GM12878 (cell line): ENCODE measurements around the gene CNIH1. TPM values are rescaled to one million over a fixed set of nuclear protein-coding genes. Genes with fewer than 3 reads are reported as not detected.

Experiments
- ATAC-seq: fragments of 200-7000 bp; cut with Tn5 transposase; 3 replicates; pipeline ENCODE4 v1.9.1; 2020; ENCODE audit warnings: mild to moderate bottlenecking, moderate library complexity
- BruUV-seq: library from RNA; stranded (reverse); fragments of 400-500 nt; replicated peaks from 2 replicates; lab custom pipeline; 2021; lab: Mats Ljungman, UMichigan
- CTCF ChIA-PET: fragments of 300-600 bp; sonication (Branson Sonifier 250); formaldehyde crosslinking; extraction: SDS; loops from one replicate; lab custom pipeline; 2021; ENCODE audit warnings: inconsistent platforms; lab: Yijun Ruan, JAX
- POLR2A ChIA-PET: fragments of 350-600 bp; formaldehyde crosslinking; extraction: SDS; loops from one replicate; lab custom pipeline; 2021; ENCODE audit warnings: inconsistent platforms; lab: Charles Lee
- RAD21 ChIA-PET: fragments of 300-600 bp; sonication (Branson Sonifier 250); formaldehyde crosslinking; loops from one replicate; lab custom pipeline; 2023; ENCODE audit warnings: antibody characterized with exemption; ENCODE audit not compliant: unreplicated experiment; lab: Charles Lee
- SMC1A ChIA-PET: fragments of 300-600 bp; sonication (Branson Sonifier 250); formaldehyde crosslinking; loops from one replicate; lab custom pipeline; 2023; ENCODE audit not compliant: unreplicated experiment, uncharacterized antibody; lab: Charles Lee
- DNase-seq: peaks from one replicate; pipeline ENCODE4 v3.0.0-alpha.2; 2011; ENCODE audit warnings: low read depth, low spot score
- FAIRE-seq: peaks from 3 replicates; lab custom pipeline; 2011; peaks lifted over from hg19 to GRCh38; lab: Jason Lieb, UNC
- H2AFZ ChIP-seq: 2 replicates; pipeline ENCODE4 v1.6.0; 2011; ENCODE audit warnings: low read depth, low read length, control low read depth; ENCODE audit not compliant: control insufficient read depth
- H3K27ac ChIP-seq: 2 replicates; pipeline ENCODE4 v1.5.1; 2011; ENCODE audit warnings: control low read depth; ENCODE audit not compliant: control insufficient read depth, insufficient read depth
- H3K27me3 ChIP-seq, 2 experiments: replicated peaks in 1 of 2; 2 replicates each; pipeline versions ENCODE4 v1.6.0 to v1.6.1; 2011; ENCODE audit warnings: low read length in 1 of 2; ENCODE audit not compliant: control insufficient read depth in 2 of 2, insufficient read depth in 2 of 2
- H3K36me3 ChIP-seq, 2 experiments: 2 replicates each; pipeline ENCODE4 v1.5.1; 2011; ENCODE audit warnings: low read length in 1 of 2; ENCODE audit not compliant: control insufficient read depth in 2 of 2, insufficient read depth in 2 of 2
- H3K4me1 ChIP-seq: 2 replicates; pipeline ENCODE4 v1.6.1; 2011; ENCODE audit warnings: mild to moderate bottlenecking, low read length, moderate library complexity, mixed read lengths; ENCODE audit not compliant: control insufficient read depth, insufficient read depth
- H3K4me2 ChIP-seq: 2 replicates; pipeline ENCODE4 v1.6.0; 2011; ENCODE audit warnings: control low read depth; ENCODE audit not compliant: control insufficient read depth, insufficient read depth
- H3K4me3 ChIP-seq: fragments of 200-600 bp; sonication (generic); 2 replicates; pipeline ENCODE4 v1.5.1; 2016
- H3K79me2 ChIP-seq: 2 replicates; pipeline ENCODE4 v1.6.0; 2011; ENCODE audit warnings: low read length; ENCODE audit not compliant: control insufficient read depth, insufficient read depth
- H3K9ac ChIP-seq: 2 replicates; pipeline ENCODE4 v1.8.0; 2011; ENCODE audit warnings: low read length, control low read depth, mixed read lengths; ENCODE audit not compliant: control insufficient read depth, insufficient read depth
- H3K9me3 ChIP-seq: replicated peaks from 3 replicates; pipeline ENCODE4 v1.5.1; 2011; ENCODE audit warnings: mild to moderate bottlenecking, low read length; ENCODE audit not compliant: control insufficient read depth, insufficient read depth
- H4K20me1 ChIP-seq: 2 replicates; pipeline ENCODE4 v1.6.0; 2011; ENCODE audit not compliant: control insufficient read depth, insufficient read depth
- ATF7 ChIP-seq: fragments of 450-650 bp; IDR thresholded peaks from 2 replicates; pipeline ENCODE4 v1.6.1; 2016; ENCODE audit warnings: low read depth, mild to moderate bottlenecking
- CHD2 ChIP-seq: IDR thresholded peaks from 2 replicates; pipeline ENCODE4 v1.6.1; 2011; ENCODE audit warnings: low read depth, low read length, improper control_type of control experiment, borderline replicate concordance
- CUX1 ChIP-seq: IDR thresholded peaks from 2 replicates; pipeline ENCODE4 v1.6.1; 2012; ENCODE audit warnings: improper control_type of control experiment, low read depth, low read length; ENCODE audit not compliant: insufficient replicate concordance
- GABPA ChIP-seq: IDR thresholded peaks from 2 replicates; pipeline ENCODE4 v1.6.1; 2014; ENCODE audit warnings: antibody characterized with exemption, low read depth, mild to moderate bottlenecking, inconsistent platforms
- MTA3 ChIP-seq: IDR thresholded peaks from 2 replicates; pipeline ENCODE4 v1.6.1; 2012; ENCODE audit warnings: low read length, inconsistent platforms, borderline replicate concordance
- MXI1 ChIP-seq: fragments of 150-350 bp; IDR thresholded peaks from 2 replicates; pipeline ENCODE4 v1.6.1; 2011; ENCODE audit warnings: low read depth, mild to moderate bottlenecking, inconsistent platforms, low read length, improper control_type of control experiment
- POLR2A ChIP-seq: IDR thresholded peaks from 2 replicates; pipeline ENCODE4 v1.6.1; 2011; ENCODE audit warnings: low read depth, mild to moderate bottlenecking, low read length
- POLR2AphosphoS2 ChIP-seq: IDR thresholded peaks from 2 replicates; pipeline ENCODE4 v1.6.1; 2011; ENCODE audit warnings: low read depth, mild to moderate bottlenecking, low read length, improper control_type of control experiment, moderate library complexity
- POU2F2 ChIP-seq: IDR thresholded peaks from 3 replicates; pipeline ENCODE4 v1.6.1; 2011; ENCODE audit warnings: low read depth, mild to moderate bottlenecking, low read length, borderline replicate concordance
- RELA ChIP-seq: fragments of 450-650 bp; IDR thresholded peaks from 2 replicates; pipeline ENCODE4 v1.8.0; 2014; ENCODE audit warnings: borderline replicate concordance; ENCODE audit not compliant: partially characterized antibody
- SMARCA5 ChIP-seq: fragments of 450-650 bp; IDR thresholded peaks from 2 replicates; pipeline ENCODE4 v1.6.1; 2017; ENCODE audit warnings: mild to moderate bottlenecking
- STAT3 ChIP-seq: IDR thresholded peaks from 2 replicates; pipeline ENCODE4 v1.6.1; 2011; ENCODE audit warnings: low read depth, low read length, improper control_type of control experiment
- TAF1 ChIP-seq: IDR thresholded peaks from 2 replicates; pipeline ENCODE4 v1.6.1; 2011; ENCODE audit warnings: mild to moderate bottlenecking, low read depth, low read length, borderline replicate concordance
- TARDBP ChIP-seq: IDR thresholded peaks from 2 replicates; pipeline ENCODE4 v1.6.1; 2016; ENCODE audit warnings: borderline replicate concordance
- TBL1XR1 ChIP-seq: IDR thresholded peaks from 2 replicates; pipeline ENCODE4 v1.6.1; 2012; ENCODE audit warnings: low read depth, low read length, improper control_type of control experiment
- ZNF622 ChIP-seq: fragments of 450-650 bp; IDR thresholded peaks from 2 replicates; pipeline ENCODE4 v1.6.1; 2017; ENCODE audit warnings: mild to moderate bottlenecking, inconsistent platforms
- WGBS: methylation state at CpG from one replicate; pipeline ENCODE4 v1.1.6; 2016; ENCODE audit warnings: low lambda C conversion rate; ENCODE audit not compliant: insufficient replicate concordance, insufficient coverage; ENCODE audit errors: missing lambda C conversion rate; 5-methylcytosine and 5-hydroxymethylcytosine counted together
- in situ Hi-C: fragments of 300-500 bp; cut with MboI; formaldehyde crosslinking; loops from 9 replicates; pipeline ENCODE4 v1.14.3; 2018; ENCODE audit warnings: mixed read lengths
- intact Hi-C: fragments of 100-400 bp; cut with micrococcal nuclease; formaldehyde crosslinking; loops from one replicate; pipeline ENCODE4 v1.14.2; 2022; ENCODE audit not compliant: unreplicated experiment
- polyA plus RNA-seq, 11 experiments: library from polyadenylated mRNA; depleted of rRNA in 4 of 11; unstranded in 6 of 11; stranded (reverse) in 5 of 11; fragments of >200 nt; fragmentation: Nextera tagmentation in 4 of 11; fragmentation: Illumina TruSeq in 1 of 11; extraction: Ambion mirVana in 4 of 11; extraction: Trizol in 1 of 11; gene quantifications; 1 replicate in 1 of 11; 2 replicates in 10 of 11; pipeline versions ENCODE4 v1.2.1 to v1.2.3, GENCODE V29; 2011 to 2016; ENCODE audit warnings: inconsistent platforms in 2 of 11, missing spikeins in 2 of 11, low read depth in 1 of 11
- total RNA-seq, 4 experiments: library from RNA; depleted of rRNA in 3 of 4; stranded (reverse); fragments of >200 nt in 3 of 4; fragmentation: Illumina TruSeq in 1 of 4; extraction: Trizol in 1 of 4; gene quantifications; 2 replicates each; pipeline versions ENCODE4 v1.2.1 to v1.2.3, GENCODE V29; 2013 to 2021

The CNIH1 gene
- total and polyA plus RNA-seq, 10 of the 15 experiments (the other 5 are each of a cell fraction or from before 2014, with no cell fraction given), result 48.9 to 274 (median 110) TPM

GRCh38 chr14:54487771-54488170 is 46.6 kb upstream of the CNIH1 start:
- CTCF ChIA-PET, result interaction anchor here (0.7 to 5.2 kb wide), 5 partner anchors 21 to 286 kb away, joined by 3 to 22 read pairs (median 3); partner anchors contain the start of gene CGRRF1
- Histone ChIP-seq H3K9ac (peak overlapping the region; percentile 87), H3K9me3 (no peaks in the 10 kb centered on the region), H3K27ac (peak overlapping the region; percentile 90; the same call in 1 of the 2 replicates), H4K20me1 (no peaks in the 10 kb centered on the region), H3K4me3 (peak overlapping the region; percentile 92), H3K4me1 (peaks cover 4% of the 10 kb centered on the region), H2AFZ (no peak overlapping the region), H3K79me2 (peaks cover 61% of the 10 kb centered on the region), H3K36me3 (no peaks in the 10 kb centered on the region), H3K27me3 (no peaks in the 10 kb centered on the region), H3K4me2 (peak overlapping the region; percentile 92)
- TF ChIP-seq TAF1 (no peak), CUX1 (no peak), POLR2A (no peak), TBL1XR1 (no peak), RELA (no peak), ZNF622 (no peak), SMARCA5 (no peak), CHD2 (no peak), STAT3 (no peak), POU2F2 (no peak), GABPA (no peak), POLR2AphosphoS2 (no peak), MTA3 (no peak), ATF7 (no peak), MXI1 (no peak), TARDBP (no peak)
- SMC1A ChIA-PET, result interaction anchor here (0.8 to 1.6 kb wide), 7 partner anchors 21 to 89 kb away, joined by 3 to 4 read pairs (median 3); no protein-coding TSS in a partner anchor
- DNase-seq (no peak), ATAC-seq (no peak), FAIRE-seq (no peak)
- 57% methylated on average over 4 of the region's 4 CpGs for WGBS
- POLR2A ChIA-PET, result interaction anchor here (0.9 to 2.5 kb wide), 4 partner anchors 8 to 91 kb away, joined by 3 to 19 read pairs (median 4); partner anchors contain the start of genes CDKN3 and CGRRF1
- RAD21 ChIA-PET, result interaction anchor here (0.7 to 3.7 kb wide), 9 partner anchors 9 to 155 kb away, joined by 3 to 16 read pairs (median 4); partner anchors contain the start of genes CDKN3 and CGRRF1
- intact Hi-C loops (loop anchor here (2.0 to 5.0 kb wide), 3 partner anchors 21 to 90 kb away; partner anchors contain the start of genes CDKN3, CGRRF1 and CNIH1), in situ Hi-C loops (no loop called here)
- TSS peak; percentile 52 for BruUV-seq
